Stomach (tissue), 4 donors: ENCODE results near the gene ASZ1.

Experiments used
- CTCF ChIP-seq, 7 experiments: fragments of 450-650 bp in 4 of 7; fragments of 200-600 bp in 3 of 7; sonication (generic) in 3 of 7; IDR thresholded peaks; one replicate each; pipeline ENCODE4 v1.5.1; 2016 to 2019; ENCODE audit warnings: antibody characterized with exemption in 7 of 7, control low read depth in 2 of 7, mild to moderate bottlenecking in 1 of 7
- POLR2A ChIP-seq, 4 donors: fragments of 450-650 bp; IDR thresholded peaks; one replicate each; pipeline ENCODE4 v1.6.1; 2016; ENCODE audit warnings: antibody characterized with exemption in 4 of 4, control low read depth in 2 of 4, mild to moderate bottlenecking in 1 of 4, moderate library complexity in 1 of 4

- TF ChIP-seq CTCF (IDR thresholded peaks at IDR 0.05) = no peak
- no peak for TF ChIP-seq POLR2A (IDR thresholded peaks at IDR 0.05)
Observed at GRCh38 chr7:117383046-117383445, 44.2 kb downstream of the ASZ1 start.
